DMS53 (cell line): ENCODE results near the gene RGS17.
"Not testable (repeated sequence)": the region's sequence is repeated elsewhere in the genome, so short reads cannot be mapped to it uniquely, and the experiment has no call there.

ENCODE experiments used
- DNase-seq: peaks from one replicate; lab custom pipeline; 2025; lab: John Stamatoyannopoulos, UW

Gene RGS17

DNA sequence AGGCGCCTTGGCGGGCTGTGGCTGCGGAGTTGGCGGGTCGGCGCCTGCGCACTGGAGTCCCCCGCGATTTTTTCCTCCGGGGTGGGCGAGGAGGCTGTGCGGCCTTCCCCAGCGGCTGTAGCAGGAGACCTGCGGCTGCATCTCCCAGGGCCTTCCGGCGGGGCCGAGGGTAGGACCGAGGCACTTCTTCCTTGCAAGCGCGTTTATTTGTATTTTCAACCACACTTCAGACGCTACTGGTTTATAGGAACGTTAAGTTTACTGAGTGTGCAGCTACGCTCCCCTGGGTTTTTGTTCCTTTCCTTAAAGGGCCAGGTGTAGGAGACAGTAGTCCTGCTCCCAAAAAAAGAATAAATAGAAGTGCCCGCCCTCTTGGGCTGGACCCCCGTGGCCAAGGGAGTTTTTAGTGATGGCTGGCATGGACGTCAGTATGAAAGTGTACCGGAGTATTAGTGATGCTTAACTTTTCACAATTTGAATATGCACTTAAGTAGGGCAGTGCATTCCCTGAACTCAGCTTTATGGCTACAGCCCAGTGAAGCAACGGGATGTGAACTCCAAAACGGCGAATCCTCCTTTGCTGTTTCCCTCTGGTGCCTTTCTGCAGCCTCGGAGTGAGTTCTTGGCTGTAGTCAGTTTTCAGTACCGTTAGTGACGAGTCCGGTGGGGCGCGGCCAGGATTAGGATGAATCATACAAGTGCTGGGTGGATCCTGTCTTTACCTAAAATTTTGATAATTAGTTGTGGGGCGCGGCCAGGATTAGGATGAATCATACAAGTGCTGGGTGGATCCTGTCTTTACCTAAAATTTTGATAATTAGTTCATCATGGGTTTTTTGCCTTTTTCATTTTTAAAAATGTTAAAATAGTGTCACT is 147.2 kb downstream of the RGS17 start:
- peak; percentile 63 for DNase-seq

DNA sequence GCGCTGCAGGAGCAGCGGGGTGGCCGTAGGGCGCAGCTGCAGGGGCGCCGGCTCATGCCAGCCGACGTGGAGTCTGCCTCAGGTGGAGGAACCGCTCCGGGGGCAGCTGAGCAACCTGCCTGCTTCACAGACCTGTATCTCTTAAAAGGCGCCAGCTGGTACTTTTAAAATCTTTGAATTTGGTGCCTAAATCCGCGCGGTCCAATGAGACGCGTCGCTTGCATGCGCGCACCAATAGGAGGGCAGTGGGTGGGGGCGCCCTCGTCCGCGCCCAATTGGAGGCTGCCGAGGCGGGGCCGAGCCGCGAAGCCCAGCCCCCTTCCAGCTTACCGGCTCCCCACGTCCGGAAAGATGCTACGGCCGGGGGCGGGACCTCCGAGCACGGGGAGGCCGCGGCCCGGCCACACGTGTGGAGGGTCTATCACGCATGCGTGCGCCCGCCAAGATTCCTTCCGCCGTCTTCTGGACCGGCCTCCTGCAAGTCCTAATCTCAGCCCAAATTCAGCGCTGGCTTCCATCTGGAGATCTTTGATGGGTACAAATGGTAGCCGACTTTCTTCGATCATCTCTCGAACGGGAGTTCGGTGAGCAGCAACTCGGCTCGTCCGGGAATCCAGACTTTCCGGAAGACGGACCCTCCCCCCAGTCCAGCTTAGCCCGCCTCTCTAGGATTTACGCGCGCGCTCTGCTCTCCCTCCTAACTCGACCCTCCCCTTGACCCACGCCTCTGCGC is 148.0 kb downstream of the RGS17 start, which contains the start of gene FBXO5:
FBXO5 (minus strand) TSS at position 138 of the 733 bp plus-strand sequence; CDS start at position 56, 82 bp downstream.
- DNase-seq: peak; percentile 97

DNA sequence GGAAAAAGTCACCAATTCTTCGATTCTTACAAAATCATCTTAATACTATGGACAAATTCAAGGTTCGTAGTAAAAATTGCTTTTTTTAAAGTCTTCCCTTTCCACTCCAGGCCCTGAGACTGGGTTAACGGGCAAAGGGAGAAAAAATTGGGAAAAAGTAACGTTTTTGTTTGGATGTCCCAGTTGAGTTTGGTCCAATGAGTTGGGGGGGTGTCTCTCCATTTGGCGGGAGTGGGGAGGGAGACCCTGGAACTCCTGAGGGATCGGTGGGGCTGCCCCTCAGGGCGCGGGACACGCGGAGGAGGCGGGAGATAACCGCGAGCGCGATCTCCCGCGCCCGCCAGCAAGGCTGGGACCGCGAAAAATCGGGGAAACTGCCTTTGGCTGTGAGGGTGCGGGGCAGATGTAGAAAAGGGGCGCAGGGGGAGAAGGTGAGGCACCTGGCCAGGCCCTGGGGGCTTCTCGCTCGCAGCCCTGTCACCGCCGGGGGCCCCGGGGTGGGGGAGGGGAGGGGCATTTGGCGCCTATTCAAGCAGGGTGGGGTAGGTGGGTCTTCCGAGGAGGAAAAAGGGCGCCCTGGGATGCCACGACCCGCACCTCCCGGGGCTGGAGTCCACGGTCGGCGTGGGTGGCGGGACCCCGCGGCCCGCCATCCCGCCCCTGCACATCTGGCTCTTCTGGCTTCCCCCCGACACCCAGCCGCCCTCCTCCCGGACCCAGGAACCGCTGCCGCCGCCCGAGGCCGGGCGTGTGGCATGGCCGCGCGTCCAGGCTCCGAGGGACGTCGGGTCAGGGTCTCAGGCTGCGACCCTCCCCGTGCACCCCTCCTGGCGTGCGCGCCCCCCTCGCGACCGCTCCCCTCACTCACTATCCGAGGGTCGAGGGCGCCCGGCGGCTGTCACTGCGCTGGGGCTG is 148.8 kb downstream of the RGS17 start:
- peak; percentile 49 for DNase-seq

DNA sequence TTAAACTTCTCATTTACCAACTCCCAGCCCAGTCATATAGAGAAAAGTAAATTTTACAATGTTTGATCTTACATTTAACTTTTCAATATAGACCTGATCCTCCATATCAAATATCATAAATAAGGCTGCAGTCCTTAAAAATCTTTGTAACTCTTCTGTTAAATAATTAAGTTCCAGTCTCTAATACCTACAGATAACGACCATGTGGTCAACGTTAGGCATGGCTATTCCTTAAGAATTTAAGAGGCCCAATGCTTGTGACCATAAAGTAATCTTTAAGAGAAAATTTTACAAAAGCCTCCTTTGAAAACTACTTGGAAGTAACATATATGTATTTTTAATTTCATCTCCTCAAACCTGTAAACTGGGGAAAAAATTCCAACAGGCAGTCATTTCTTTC is 149.9 kb downstream of the RGS17 start:
- DNase-seq: no peak

DNA sequence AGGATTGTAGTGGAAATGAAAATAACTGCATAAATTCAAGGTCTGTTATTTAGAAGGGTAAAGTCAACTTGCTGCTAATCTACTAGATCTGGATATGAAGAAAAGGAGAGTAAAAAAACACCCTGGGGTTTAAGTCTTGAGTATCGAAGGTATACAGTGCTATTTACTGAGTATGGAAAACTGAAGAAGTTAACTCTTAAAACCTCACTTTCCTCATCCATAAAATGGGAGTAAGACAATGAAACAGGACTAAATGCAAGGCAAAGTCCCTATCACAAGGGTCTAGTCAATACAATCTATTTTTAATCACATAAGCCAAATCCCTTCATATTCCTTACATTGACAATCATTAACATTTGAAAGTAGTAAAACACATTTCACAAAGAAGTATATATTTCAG is 150.4 kb downstream of the RGS17 start:
- DNase-seq: no peak

DNA sequence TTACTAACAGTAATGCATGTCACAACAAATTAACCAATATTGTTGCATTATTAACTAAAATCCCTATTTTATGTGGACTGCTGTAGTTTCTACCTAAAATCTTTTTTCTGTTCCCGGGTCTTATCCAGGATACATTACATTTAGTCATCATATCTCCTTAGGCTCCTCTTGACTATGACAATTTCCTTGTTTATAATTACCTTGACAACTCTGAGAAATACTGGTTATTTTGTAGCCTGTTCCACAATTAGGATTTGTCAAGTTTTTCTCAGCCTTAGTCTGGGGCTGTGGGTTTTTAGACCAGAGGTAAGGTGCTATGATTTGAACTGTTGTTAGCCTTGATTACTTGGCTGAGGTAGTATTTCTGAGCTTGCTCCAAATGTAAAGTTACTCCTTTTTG is 152.0 kb downstream of the RGS17 start:
- peak; percentile 16 for DNase-seq

DNA sequence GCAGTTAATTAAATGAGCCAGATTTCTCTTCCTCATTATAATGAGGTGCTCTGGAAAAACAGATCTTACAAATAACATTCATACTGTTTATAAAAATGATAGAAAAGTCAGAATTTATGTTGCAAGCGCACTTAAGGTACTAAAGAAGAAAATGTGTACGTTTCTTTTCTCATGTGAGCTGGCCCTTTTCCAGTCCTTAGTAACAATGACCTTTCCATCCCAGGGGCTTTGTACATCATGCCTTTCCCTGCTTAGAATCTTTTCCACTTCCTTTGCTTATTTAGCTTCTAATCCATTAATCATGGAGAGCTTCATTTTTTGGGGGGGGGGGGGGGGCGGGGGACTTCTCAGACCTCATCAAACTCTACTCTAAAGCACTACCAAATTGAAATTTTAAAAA is 153.0 kb downstream of the RGS17 start:
- DNase-seq: no peak

DNA sequence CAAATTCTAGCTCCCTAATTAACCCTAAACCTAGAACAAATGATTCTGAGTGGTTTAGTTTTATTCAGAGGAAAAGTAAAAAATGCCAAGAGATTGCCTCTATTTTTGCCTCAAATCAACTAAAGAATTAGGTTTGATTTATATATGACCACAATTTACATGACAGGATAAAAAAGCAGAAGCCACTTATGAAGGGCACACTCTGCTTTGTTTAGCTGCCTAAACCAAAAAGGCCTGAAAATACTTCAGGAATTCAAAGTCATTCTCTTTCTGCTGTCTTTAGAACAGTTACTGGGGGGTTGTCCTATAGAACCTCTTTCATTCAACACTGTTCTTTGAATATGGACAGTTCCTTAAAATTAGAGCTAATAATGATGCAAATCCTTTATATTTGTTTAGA is 153.5 kb downstream of the RGS17 start:
- no peak for DNase-seq

DNA sequence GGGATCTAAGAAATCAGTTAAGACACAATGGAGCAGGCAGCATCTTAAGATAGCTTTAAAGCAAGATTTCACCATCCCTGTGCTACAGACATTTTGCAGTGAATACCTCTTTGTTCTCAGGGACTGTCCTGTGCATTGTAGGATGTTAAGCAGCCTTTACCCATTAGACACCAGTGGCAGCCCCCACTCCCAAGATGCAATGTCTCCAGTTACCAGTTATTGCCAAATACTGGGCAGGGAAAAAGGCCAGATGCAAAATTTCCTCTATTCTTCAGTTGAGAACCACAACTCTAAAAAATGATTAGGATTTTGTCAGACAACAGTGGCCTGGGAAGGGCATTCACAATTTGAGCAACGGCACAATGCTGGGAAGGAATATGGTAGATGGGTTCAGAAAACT is 154.3 kb downstream of the RGS17 start:
- DNase-seq: no peak

DNA sequence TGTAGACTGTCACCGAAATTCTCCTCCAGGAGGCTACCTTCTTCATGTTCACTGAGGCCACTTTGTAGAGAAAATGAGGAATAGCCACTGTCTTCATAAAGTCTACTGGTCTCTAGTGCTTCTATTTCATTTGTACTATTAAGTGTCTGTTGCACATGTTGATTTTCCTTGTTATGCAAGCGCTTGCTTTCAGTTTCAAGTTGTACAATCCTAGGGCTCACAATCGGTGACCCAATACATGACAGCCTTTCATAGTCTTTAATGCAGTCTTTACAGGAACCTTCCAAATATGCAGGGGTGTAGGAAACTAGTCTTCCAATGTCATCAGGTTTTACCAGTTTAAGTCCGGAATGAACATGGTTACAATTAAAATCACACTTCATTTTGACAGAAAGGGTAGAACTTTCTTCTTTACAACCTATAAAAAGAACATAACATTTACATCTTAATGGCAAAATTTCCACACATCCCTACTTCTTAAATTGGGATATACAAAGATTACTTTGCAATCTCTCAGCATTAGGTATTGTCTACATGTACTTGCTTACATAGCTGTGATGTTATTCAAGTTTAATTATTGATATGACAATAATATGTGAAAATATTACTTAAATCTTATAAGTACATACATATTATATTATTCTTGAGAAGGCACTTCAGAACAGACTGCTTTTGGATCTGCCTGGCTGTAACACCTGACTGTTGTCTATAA is 155.7 kb downstream of the RGS17 start:
- DNase-seq: peak; percentile 2

DNA sequence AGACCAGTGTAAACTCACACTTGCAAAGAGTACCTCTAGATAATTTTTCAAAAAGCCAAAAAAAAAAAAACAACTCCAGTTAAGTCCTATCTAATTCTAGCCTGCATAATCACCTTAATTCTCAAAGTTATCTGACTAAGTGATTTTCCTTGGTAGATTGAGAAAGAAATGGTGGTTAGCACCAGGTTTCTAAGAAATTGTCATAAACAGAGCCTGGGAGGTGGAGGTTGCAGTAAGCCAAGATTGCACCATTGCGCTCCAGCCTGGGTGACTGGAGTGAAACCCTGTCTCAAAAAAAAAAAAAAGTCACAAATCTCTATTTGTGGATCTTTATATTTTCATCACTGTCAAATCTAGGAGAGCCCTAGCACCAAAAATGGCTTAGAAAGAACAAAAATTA is 157.2 kb downstream of the RGS17 start:
- DNase-seq: no peak

DNA sequence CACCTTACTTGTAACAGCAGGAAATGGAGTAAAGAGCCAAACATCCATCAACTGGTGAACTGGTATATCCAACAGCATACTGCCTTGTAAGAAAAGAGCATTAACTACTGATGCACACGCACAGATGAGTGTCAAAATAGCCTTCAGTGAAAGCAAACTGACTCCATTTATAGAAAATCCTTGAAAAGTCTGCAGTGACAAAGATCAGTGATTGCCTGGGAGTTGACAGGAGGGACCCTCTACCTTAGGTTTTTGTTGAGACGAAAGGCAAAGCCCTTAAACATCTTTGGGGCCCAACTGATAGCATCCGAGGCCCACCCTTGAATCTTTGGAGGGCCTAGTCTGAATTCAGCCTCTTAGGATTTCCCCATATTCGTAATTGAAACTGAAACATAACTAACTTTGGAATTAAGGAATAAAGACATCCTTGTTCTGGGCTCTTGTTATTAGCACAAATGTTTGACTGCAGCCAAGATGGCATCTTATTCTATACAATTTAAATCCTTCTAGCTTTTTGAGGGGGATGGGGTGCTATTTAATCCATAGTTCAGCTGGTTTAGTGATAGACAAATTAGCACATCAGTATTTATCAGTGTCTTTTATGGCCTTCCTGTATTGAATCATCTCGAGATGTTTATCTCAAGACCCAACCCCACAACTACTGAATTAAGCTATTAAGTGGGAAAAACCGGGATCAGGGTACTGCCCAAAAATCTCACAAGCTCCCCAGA is 161.2 kb downstream of the RGS17 start:
- no peak for DNase-seq

DNA sequence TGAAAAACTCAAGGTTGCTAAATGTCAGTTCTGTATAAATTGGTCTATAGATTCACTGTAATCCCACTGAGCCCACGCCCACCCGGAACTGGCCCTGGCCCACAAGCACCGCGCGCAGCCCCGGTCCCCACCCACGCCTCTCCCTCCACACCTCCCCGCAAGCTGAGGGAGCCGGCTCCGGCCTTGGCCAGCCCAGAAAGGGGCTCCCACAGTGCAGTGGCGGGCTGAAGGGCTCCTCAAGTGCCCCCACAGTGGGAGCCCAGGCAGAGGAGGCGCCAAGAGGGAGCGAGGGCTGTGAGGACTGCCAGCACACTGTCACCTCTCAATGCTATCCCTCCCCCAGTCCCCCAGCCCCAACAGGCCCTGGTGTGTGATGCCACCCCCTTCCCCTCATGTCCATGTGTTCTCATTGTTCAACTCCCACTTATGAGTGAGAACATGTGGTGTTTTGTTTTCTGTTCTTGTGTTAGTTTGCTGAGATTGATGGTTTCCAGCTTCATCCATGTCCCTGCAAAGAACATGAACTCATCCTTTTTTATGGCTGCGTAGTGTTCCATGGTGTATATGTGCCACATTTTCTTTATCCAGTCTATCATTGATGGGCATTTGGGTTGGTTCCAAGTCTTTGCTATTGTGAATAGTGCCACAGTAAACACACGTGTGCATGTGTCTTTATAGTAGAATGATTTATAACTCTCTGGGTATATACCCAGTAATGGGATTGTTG is 164.8 kb downstream of the RGS17 start:
- DNase-seq: not testable (repeated sequence)

DNA sequence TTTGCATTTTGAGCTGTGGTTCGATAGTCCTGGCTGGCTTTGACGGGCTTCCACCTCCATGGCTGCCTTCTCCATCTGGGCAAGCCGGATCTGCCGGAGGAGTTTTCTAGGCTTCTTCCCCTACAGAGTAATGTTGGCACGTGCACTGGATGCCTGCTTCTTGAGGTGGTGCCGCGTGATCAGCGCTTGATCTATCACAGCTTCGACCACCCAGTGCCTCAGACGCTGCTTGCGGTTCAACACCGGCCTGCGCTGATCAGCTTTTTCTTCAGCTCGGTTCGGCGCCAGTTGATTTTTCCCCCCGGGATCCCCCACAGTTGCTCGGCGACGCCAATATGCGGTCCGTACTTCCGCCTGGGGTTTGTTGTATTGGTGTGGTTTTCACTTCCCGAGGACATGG is 171.7 kb downstream of the RGS17 start:
- DNase-seq: no peak

DNA sequence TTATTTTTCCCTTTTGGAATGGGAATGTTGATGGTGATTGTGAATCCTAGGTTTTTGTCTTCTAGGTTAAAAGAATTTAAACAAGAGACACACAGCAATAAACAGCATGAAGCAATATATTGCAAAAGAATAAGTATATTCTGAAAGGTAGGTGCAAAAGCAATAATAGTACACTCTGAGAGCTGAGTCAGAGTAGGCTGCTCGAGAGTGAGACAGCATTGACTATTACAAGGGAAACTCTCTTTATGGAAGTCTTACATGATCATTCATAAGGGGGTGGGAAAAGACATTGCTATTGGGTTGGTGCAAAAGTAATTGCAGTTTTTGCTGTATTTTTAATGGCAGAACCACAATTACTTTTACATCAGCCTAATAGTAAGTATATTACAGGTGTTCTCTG is 173.3 kb downstream of the RGS17 start:
- no peak for DNase-seq
